ENCODE data around the gene MSANTD4. TPM values are rescaled to one million over a fixed set of nuclear protein-coding genes. Genes with fewer than 3 reads are reported as not detected.
"Not testable (repeated sequence)": the region's sequence is repeated elsewhere in the genome, so short reads cannot be mapped to it uniquely, and the experiment has no call there.

Gene MSANTD4
- total RNA-seq, 2 experiments from 2014 or later = 15.1 to 15.4 TPM

DNA sequence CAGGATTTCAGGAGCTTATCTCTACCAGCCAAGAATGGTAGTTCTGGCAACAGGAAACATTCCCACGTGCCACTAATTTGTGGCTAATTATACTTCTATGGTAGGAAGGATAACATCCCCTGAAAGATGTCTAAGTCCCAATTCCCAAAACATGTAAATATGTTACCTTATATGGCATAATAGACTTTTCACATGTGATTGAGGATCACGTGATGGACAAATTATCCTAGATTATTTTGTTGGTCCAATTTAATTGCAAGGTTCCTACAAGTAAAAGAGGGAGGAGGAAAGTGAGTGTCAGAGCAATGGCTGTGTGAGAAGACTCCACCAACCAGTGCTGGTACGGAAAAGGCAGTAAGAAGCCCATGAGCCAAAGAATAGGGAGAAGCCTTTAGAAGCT lies 9.9 kb upstream of the MSANTD4 start:
- ChIA-PET CTCF (interaction anchor here (1.1 kb wide), 1 partner anchor 18 kb away, joined by 3 read pairs; no protein-coding TSS in a partner anchor), POLR2A (no interaction called here)

DNA sequence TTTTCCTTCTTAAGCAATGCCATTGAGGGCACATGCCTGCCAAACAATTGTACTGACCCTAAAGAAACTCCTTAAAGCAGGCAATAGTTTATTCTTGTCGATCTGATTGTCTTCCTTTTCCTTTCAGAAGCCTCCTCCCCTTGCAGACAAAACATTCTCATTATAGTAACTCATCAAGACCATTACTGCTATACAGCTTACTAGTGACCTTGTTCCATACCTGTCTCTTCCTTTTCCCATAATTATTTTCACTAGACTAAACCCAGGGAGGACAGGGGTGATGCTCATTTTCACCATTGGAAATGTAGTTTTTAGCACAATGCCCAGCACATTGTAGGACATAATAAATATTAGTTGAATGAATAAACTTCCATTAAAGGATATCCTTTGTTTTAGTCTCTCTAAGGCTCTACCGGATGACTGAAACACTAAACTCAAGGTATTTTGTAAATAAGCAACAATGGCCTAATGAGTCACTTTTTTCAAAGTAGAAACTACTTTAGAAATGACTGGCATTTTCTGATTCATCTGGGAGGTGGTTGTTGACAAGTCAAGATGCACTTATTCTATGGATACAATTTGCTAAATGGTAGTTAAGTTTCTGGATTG lies 9.3 kb upstream of the MSANTD4 start:
- Mint-ChIP-seq H3K9me3 (peaks cover 8% of the 10 kb centered on the region), H3K27me3 (peaks cover 33% of the 10 kb centered on the region), H3K4me1 (peaks cover 4% of the 10 kb centered on the region), H3K4me3 (no peak overlapping the region), H3K27ac (no peak overlapping the region), H3K36me3 (ENCODE audit: low read depth) (no peaks in the 10 kb centered on the region)
- CTCF ChIA-PET = no interaction called here
- POLR2A ChIA-PET = no interaction called here
- no peak for DNase-seq

More for the DNA sequence above, 9.9 kb upstream of the MSANTD4 start:
- DNase-seq = no peak
- Mint-ChIP-seq H3K9me3 (peaks cover 8% of the 10 kb centered on the region), H3K36me3 (ENCODE audit: low read depth) (no peaks in the 10 kb centered on the region), H3K4me1 (peaks cover 4% of the 10 kb centered on the region), H3K27me3 (peaks cover 32% of the 10 kb centered on the region), H3K27ac (no peak overlapping the region), H3K4me3 (no peak overlapping the region)

DNA sequence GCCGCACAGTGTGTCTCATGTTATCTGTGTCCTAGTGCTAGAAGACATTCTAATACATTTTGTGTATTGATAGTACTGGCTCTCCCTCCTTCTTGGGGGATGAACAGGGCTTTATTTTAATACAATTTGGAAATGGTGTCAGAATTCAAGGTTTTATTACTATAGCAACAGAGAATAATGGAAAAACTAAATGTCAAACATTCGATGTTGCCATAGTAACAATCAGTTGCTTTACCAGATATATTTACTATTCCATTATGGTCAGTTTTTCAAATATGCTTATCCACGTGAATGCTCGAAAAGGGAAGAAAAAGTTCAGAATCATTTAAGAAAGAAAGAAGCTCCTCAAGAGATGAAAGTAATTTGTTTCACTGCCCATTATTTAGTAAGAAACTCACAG lies 8.6 kb upstream of the MSANTD4 start:
- Mint-ChIP-seq H3K27ac (no peak overlapping the region), H3K36me3 (ENCODE audit: low read depth) (no peaks in the 10 kb centered on the region), H3K4me1 (peaks cover 4% of the 10 kb centered on the region), H3K4me3 (no peak overlapping the region), H3K27me3 (peaks cover 35% of the 10 kb centered on the region), H3K9me3 (peaks cover 8% of the 10 kb centered on the region)
- POLR2A ChIA-PET = no interaction called here
- CTCF ChIA-PET = interaction anchor here (1.4 kb wide), 1 partner anchor 46 kb away, joined by 4 read pairs; the partner anchor contains the start of gene KBTBD3
- no peak for DNase-seq

DNA sequence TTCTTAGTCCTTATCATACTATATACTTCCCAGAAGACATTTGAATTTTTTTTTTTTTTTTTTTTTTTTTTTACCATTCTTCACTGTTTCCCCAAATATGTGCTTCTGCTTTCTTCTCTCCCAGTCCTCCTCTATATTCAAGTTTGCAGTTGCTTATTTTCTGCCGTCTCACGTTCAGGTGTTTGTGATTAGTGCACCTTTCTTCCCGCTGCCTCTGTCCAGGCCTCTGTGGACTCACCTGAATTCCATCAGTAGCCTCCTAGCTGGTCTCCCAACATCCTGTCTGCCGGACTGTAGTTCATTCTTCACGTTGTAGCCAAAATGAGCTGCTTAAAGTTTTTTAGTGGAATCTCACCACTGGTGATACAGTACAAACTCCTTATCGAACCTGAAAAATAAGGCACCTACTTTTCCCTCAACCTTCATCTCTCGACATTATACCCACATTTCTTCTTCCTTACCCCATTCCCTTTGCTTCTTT lies 795 bp upstream of the MSANTD4 start:
- no peak for DNase-seq
- peak overlapping the region; percentile 93 for H3K4me3 Mint-ChIP-seq

DNA sequence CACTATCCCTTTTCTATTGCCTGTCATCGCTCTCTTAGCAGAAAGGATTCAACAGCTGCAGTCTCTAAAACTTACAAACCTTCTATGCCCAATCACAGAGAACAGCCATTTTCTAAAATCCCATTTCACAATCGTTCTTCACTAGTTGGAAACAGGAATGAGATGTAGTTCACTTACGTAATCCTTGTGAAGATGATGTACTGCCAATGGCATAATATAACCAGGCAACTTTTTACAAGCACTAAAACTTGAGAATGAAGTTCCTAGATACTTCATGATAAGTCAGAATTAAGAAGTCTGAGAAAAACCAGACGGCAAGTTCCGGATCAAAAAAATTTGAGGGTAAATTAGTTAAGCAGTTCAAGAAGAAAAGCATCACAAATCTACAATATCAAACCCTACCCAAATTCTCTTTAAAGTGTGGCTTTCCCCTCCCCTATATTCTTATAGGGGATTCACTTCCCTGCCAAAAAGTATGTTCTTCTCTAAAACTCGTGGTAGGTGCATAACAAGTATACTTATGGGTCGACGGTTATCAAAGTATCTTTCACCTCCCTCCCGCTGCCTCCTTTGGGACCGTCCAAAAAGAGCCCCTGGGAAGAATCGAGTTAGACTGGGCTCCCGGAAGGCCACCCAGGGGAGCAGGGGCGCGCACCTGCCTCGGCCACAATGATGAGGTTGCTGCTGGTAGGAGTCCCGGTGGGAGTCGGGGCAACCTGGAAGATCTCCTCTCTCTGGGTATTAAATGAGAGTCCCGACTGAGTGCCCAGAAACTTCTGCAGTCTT lies 666 bp downstream of the MSANTD4 start:
- DNase-seq = no peak
- H3K36me3 Mint-ChIP-seq (ENCODE audit: low read depth) = peaks cover 23% of the 10 kb centered on the region
- CTCF ChIA-PET = interaction anchor here (1.1 kb wide), 1 partner anchor 60 kb away, joined by 3 read pairs; no protein-coding TSS in a partner anchor
- H3K4me3 Mint-ChIP-seq = peak overlapping the region; percentile 93
- peaks cover 43% of the 10 kb centered on the region for H3K4me1 Mint-ChIP-seq
- POLR2A ChIA-PET = no interaction called here
- H3K9me3 Mint-ChIP-seq = peaks cover 4% of the 10 kb centered on the region
- peaks cover 12% of the 10 kb centered on the region for H3K27me3 Mint-ChIP-seq
- H3K27ac Mint-ChIP-seq = peak overlapping the region; percentile 91

More for the DNA sequence above, 795 bp upstream of the MSANTD4 start:
- ChIA-PET CTCF (interaction anchor here (0.7 kb wide), 1 partner anchor 70 kb away, joined by 3 read pairs; no protein-coding TSS in a partner anchor), POLR2A (no interaction called here)
- Mint-ChIP-seq H3K4me1 (peaks cover 36% of the 10 kb centered on the region), H3K36me3 (ENCODE audit: low read depth) (peaks cover 21% of the 10 kb centered on the region), H3K27ac (peak overlapping the region; percentile 91), H3K27me3 (peaks cover 20% of the 10 kb centered on the region), H3K9me3 (peaks cover 9% of the 10 kb centered on the region)

DNA sequence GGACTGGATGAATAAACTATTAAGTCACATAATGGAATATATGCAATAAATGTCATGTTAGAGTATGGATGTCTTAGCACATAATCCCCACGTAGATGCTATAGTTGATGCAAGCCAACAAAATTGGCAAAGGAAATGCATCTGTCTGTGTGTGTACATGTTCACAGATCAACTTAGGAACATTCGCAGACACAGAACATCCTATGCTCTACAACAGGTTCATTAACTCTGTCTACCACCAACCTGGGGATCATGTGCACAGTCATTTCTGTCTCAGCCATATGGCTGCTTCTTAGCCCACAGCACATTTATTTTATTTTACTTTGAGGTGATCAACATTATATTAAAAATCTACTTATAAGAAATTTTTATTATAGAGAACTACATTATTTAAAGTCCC lies 4.9 kb downstream of the MSANTD4 start:
- DNase-seq = no peak
- Mint-ChIP-seq H3K27ac (no peak overlapping the region), H3K27me3 (no peaks in the 10 kb centered on the region), H3K4me3 (no peak overlapping the region), H3K36me3 (ENCODE audit: low read depth) (peaks cover 32% of the 10 kb centered on the region), H3K9me3 (no peaks in the 10 kb centered on the region), H3K4me1 (peaks cover 39% of the 10 kb centered on the region)
- POLR2A ChIA-PET = no interaction called here
- CTCF ChIA-PET = interaction anchor here (1.7 kb wide), 1 partner anchor 9 kb away, joined by 4 read pairs; no protein-coding TSS in a partner anchor

DNA sequence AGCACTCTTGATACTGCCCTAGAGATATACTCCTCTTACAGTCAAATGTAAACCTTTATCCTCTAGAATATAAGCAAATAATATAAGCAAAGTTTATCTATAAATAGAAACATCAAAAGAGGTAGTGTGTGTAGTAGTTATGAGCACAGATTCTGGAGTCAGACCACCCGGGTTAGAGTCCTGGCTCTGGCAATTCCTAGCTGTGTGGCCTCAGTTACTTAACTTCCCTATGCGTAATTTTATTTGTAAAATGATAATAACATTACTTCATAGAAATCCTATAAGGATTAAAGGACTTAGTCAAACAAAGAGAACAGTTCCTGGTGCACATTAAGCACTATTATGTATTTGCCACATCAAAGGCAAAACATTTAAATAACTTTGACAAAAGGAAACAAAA lies 7.0 kb downstream of the MSANTD4 start:
- H3K27ac Mint-ChIP-seq = no peak overlapping the region
- ChIA-PET POLR2A (no interaction called here), CTCF (interaction anchor here (0.6 kb wide), 1 partner anchor 1345 kb away, joined by 3 read pairs; no protein-coding TSS in a partner anchor)
- H3K9me3 Mint-ChIP-seq = no peaks in the 10 kb centered on the region
- peaks cover 40% of the 10 kb centered on the region for H3K36me3 Mint-ChIP-seq (ENCODE audit: low read depth)
- no peaks in the 10 kb centered on the region for H3K27me3 Mint-ChIP-seq
- no peak for DNase-seq
- peaks cover 26% of the 10 kb centered on the region for H3K4me1 Mint-ChIP-seq
- no peak overlapping the region for H3K4me3 Mint-ChIP-seq

DNA sequence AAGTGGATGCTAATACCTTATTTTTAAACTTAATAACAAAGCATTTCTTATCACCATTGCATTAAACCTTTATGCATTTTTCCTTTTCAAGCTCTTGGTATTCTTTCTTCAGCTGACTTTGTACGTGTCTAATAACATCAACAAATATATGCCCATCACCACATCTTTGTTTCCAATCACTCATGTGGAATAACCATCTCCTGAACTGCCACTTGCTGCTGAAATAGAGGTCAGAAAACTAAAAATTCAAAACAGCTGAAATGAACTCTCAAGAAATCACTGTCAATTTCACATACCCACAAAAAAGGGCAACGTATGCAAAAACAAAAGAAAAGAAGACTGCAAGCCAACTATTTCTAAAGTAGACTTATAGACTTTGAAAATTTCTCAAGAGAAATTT lies 7.4 kb downstream of the MSANTD4 start:
- ChIA-PET CTCF (interaction anchor here (1.0 kb wide), 1 partner anchor 18 kb away, joined by 3 read pairs; no protein-coding TSS in a partner anchor), POLR2A (no interaction called here)
- Mint-ChIP-seq H3K4me3 (no peak overlapping the region), H3K27me3 (no peaks in the 10 kb centered on the region), H3K4me1 (peaks cover 22% of the 10 kb centered on the region), H3K36me3 (ENCODE audit: low read depth) (peaks cover 40% of the 10 kb centered on the region), H3K27ac (no peak overlapping the region), H3K9me3 (no peaks in the 10 kb centered on the region)
- no peak for DNase-seq

DNA sequence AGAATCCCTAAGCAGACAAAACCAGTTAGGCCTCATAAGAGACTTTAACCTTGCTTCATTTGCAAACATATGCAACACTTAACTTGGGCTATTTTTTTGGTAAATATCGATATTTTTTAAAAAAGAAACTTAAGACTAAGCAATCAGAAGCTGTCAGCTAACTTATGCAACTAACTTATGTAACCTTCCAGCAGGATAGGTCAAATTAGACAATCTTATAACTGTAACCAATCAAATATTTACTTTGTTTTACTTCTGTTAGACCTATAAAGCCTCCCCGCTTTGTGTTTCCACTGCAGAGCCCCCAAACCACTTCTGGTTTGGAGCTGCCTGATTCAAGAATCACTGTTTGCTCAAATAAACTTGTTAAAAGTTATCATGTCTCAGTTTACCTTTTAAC lies 8.0 kb downstream of the MSANTD4 start:
- Mint-ChIP-seq H3K27ac (no peak overlapping the region), H3K27me3 (no peaks in the 10 kb centered on the region), H3K36me3 (ENCODE audit: low read depth) (peaks cover 43% of the 10 kb centered on the region), H3K4me3 (no peak overlapping the region), H3K9me3 (no peaks in the 10 kb centered on the region), H3K4me1 (peaks cover 19% of the 10 kb centered on the region)
- no peak for DNase-seq
- ChIA-PET CTCF (interaction anchor here (1.0 kb wide), 1 partner anchor 18 kb away, joined by 3 read pairs; no protein-coding TSS in a partner anchor), POLR2A (no interaction called here)

DNA sequence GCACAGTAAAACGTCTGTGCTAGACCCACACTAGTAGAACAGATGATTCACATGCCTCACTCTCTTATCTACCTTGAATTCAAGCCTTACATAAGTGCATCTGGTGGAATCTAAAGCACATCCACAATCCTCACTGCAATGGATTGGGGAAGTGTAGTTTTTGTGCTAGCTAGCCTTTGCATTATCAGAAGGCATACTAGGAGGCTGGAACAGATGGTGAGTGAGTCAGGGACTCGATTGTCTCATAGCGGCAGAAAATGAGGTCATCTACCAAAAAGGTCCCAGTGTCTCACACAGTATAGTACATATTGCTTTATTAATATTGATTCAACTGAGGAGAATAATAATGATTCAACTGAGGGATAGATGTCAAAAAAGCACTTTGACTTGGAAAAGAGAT lies 9.3 kb downstream of the MSANTD4 start:
- no peak for DNase-seq
- H3K36me3 Mint-ChIP-seq (ENCODE audit: low read depth) = peaks cover 53% of the 10 kb centered on the region
- no peaks in the 10 kb centered on the region for H3K9me3 Mint-ChIP-seq
- no peak overlapping the region for H3K4me3 Mint-ChIP-seq
- ChIA-PET POLR2A (no interaction called here), CTCF (no interaction called here)
- no peaks in the 10 kb centered on the region for H3K27me3 Mint-ChIP-seq
- no peak overlapping the region for H3K27ac Mint-ChIP-seq
- H3K4me1 Mint-ChIP-seq = peaks cover 11% of the 10 kb centered on the region

DNA sequence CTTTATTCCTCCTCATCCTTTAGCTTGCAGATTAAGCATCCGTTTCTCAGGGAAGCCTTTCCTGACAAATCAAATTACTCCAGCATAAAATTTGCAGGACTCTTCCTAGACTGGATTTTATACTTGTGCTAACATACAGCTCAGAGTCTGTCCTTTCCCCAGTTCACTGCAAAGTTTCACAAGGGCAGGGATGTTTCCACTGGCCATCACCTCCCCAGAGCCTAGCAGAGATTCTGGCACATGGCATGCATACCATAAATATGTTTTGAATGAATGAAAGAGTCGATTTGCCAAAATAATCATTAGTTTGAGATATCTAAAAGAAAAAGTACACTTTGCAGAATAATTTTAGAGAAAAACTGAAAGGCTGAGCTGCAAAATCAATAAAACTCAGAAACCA lies 10.6 kb downstream of the MSANTD4 start:
- Mint-ChIP-seq H3K36me3 (ENCODE audit: low read depth) (peaks cover 64% of the 10 kb centered on the region), H3K9me3 (peaks cover 9% of the 10 kb centered on the region), H3K27me3 (no peaks in the 10 kb centered on the region), H3K4me3 (no peak overlapping the region), H3K4me1 (peaks cover 5% of the 10 kb centered on the region), H3K27ac (no peak overlapping the region)
- CTCF ChIA-PET = interaction anchor here (1.0 kb wide), 1 partner anchor 11 kb away, joined by 3 read pairs; no protein-coding TSS in a partner anchor
- POLR2A ChIA-PET = no interaction called here
- DNase-seq = no peak

DNA sequence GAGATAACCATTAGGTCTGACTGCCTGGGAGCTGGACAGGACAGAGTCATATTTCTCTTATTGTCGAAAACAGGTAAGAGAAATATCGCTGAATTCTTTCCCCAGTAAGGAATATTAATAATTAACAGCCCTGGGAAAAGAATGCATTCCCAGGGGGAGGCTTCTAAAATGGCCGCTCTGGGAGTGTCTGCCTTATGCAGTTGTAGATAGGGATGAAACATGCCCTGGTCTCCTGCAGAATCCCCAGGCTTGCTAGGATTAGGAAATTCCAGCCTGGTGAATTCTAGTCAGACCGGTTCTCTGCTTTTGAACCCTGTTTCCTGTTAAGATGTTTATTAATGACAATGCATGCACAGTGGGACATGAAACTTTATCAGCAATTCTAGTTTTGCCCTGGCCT lies 18.9 kb downstream of the MSANTD4 start:
- H3K27ac Mint-ChIP-seq, CTCF ChIA-PET, H3K4me3 Mint-ChIP-seq, H3K27me3 Mint-ChIP-seq, POLR2A ChIA-PET, H3K4me1 Mint-ChIP-seq, DNase-seq: not testable (repeated sequence)
- Mint-ChIP-seq H3K36me3 (ENCODE audit: low read depth) (peaks cover 51% of the 10 kb centered on the region), H3K9me3 (peaks cover 22% of the 10 kb centered on the region)

DNA sequence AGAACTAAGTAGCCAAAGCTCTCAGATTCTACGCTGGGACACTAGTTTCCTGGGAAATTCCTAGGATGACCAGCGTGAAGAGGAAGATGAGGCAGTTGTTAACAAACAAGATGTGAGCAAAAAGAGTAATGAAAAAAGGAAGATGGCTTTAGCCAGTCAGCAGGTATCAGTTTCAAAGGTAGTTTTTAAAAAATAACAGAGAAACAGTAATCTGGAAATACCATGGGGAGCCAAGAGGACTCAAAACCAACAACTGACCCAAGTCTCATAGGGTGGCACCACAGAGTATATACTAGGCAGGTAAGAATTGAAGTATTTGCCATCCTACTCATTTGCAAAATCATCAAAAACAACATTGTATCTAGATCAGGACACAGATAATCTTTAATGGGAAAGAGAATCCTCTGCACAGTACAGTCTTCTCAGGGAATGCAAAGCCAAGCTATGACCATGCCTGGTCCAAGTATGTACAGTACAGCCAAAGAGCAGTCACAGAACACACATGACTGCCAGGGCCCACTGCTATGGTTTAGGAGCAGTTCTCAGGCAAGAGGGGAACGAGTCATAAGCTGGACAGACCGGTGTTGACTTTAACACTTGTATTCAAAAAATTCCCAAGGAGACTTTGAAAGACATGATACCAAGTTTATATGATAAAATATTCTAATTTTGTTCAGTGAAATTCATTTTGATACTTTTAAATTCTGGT lies 20.6 kb downstream of the MSANTD4 start:
- no peaks in the 10 kb centered on the region for H3K27me3 Mint-ChIP-seq
- H3K36me3 Mint-ChIP-seq (ENCODE audit: low read depth) = peaks cover 42% of the 10 kb centered on the region
- DNase-seq = no peak
- no peaks in the 10 kb centered on the region for H3K4me1 Mint-ChIP-seq
- POLR2A ChIA-PET = no interaction called here
- peaks cover 12% of the 10 kb centered on the region for H3K9me3 Mint-ChIP-seq
- no peak overlapping the region for H3K4me3 Mint-ChIP-seq
- H3K27ac Mint-ChIP-seq = no peak overlapping the region
- CTCF ChIA-PET = no interaction called here

Measured in activated CD4-positive, alpha-beta T cell treated with anti-CD3 and anti-CD28 coated beads, Interleukin-2, amount 10 ng/mL, durations not matched to agents 7 days and 5 days (primary cell).